ENCODE data around the gene TMEM163. TPM values are rescaled to one million over a fixed set of nuclear protein-coding genes. Genes with fewer than 3 reads are reported as not detected.

TMEM163 gene
- total RNA-seq, 1 donor from 2014 or later, result 0.18 TPM

DNA sequence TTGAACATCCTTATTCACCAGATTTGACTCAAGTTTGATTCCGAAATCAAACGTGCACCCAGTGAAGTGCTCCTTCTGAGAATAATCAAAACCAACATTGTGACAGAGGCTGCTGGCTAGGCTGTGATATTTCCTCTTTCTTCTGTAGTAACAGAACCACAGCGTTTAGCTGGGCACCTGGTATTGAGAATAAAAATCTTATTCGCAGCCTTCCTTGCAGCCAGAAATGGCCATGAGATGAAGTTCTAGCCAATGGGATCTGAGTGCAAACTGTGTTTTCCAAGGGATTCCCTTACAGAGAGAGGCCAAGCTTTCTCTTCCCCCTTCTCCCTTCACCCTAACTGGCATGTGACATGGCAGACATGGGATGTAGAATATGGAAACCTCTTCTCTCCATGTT lies 51.7 kb downstream of the TMEM163 start:
- Histone ChIP-seq H3K4me3 (ENCODE audit: insufficient read depth, low read depth, low read length) (no peak overlapping the region), H4K20me1 (ENCODE audit: insufficient read depth, low read length) (no peaks in the 10 kb centered on the region), H3K36me3 (ENCODE audit: insufficient read depth, low read length) (no peaks in the 10 kb centered on the region), H2AFZ (ENCODE audit: low read depth, low read length) (no peak overlapping the region), H3K4me2 (ENCODE audit: low read length) (no peak overlapping the region), H3K9ac (ENCODE audit: low read length) (no peak overlapping the region), H3K9me3 (ENCODE audit: insufficient read depth, low read depth, low read length) (no peaks in the 10 kb centered on the region), H3K4me1 (ENCODE audit: insufficient read depth, low read length) (peaks cover 20% of the 10 kb centered on the region), H3K79me2 (ENCODE audit: insufficient read depth, low read length) (no peaks in the 10 kb centered on the region), H3K27me3 (ENCODE audit: insufficient read depth, low read length) (no peaks in the 10 kb centered on the region), H3K27ac (ENCODE audit: low read depth, low read length) (no peak overlapping the region)
- no peaks in the 10 kb centered on the region for H3K36me3 Mint-ChIP-seq (ENCODE audit: low read depth, unreplicated experiment)
- no peak for TF ChIP-seq EZH2 (IDR thresholded peaks at IDR 0.05; ENCODE audit: insufficient read depth, low read length)
- TF ChIP-seq, protein P1, sequence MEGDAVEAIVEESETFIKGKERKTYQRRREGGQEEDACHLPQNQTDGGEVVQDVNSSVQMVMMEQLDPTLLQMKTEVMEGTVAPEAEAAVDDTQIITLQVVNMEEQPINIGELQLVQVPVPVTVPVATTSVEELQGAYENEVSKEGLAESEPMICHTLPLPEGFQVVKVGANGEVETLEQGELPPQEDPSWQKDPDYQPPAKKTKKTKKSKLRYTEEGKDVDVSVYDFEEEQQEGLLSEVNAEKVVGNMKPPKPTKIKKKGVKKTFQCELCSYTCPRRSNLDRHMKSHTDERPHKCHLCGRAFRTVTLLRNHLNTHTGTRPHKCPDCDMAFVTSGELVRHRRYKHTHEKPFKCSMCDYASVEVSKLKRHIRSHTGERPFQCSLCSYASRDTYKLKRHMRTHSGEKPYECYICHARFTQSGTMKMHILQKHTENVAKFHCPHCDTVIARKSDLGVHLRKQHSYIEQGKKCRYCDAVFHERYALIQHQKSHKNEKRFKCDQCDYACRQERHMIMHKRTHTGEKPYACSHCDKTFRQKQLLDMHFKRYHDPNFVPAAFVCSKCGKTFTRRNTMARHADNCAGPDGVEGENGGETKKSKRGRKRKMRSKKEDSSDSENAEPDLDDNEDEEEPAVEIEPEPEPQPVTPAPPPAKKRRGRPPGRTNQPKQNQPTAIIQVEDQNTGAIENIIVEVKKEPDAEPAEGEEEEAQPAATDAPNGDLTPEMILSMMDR (IDR thresholded peaks at IDR 0.05; ENCODE audit: insufficient read depth, low read depth, low read length), result no peak
- FAIRE-seq (no peak), DNase-seq (ENCODE audit: low read depth) (no peak)
- peaks cover 12% of the 10 kb centered on the region for H3K9me3 Mint-ChIP-seq (ENCODE audit: unreplicated experiment)
- H3K4me1 Mint-ChIP-seq (ENCODE audit: low read depth, unreplicated experiment), result peaks cover 4% of the 10 kb centered on the region
- no peak overlapping the region for H3K27ac Mint-ChIP-seq (ENCODE audit: unreplicated experiment)
- no peak overlapping the region for H3K4me3 Mint-ChIP-seq (ENCODE audit: unreplicated experiment)
- peaks cover 30% of the 10 kb centered on the region for H3K27me3 Mint-ChIP-seq (ENCODE audit: low read depth, unreplicated experiment)

DNA sequence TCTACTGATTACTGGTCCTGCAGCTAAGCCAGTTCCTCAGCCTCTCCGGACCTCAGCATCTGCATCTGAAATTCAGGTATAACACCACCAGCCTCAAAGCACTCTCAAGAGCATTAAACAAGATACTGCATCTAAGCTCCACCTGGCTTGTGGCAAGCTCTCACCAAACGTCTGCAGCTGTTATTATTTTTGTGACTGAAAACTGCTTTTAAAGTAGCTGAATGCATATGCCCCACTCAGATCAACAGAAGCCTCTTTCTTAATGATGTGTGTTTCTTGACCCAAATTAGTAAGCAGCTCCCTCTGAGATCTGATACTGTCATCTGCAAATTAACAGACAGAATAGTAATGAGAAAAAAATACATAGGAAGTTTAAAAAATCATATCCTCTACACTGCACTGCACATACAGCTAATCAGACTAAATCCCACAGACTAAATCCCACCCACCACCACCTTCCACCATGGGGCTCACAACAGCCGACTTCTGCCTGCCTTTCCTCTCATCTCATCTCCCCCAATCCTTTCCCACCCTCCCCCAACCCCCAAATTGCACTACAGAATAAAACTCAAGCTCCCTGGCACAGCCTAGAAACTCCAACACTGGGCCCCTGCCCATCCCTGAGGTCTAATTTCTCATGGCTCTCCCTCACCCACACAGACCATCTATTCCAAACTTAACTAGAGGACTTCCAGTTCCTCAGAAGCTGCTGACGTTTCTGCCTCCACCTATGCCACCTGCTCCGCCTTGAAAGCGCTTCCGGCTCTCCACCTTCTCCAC lies 52.9 kb downstream of the TMEM163 start:
- Histone ChIP-seq H3K79me2 (ENCODE audit: insufficient read depth, low read length) (no peaks in the 10 kb centered on the region), H3K9me3 (ENCODE audit: insufficient read depth, low read depth, low read length) (no peaks in the 10 kb centered on the region), H3K4me3 (ENCODE audit: insufficient read depth, low read depth, low read length) (no peak overlapping the region), H3K4me2 (ENCODE audit: low read length) (no peak overlapping the region), H3K4me1 (ENCODE audit: insufficient read depth, low read length) (peaks cover 20% of the 10 kb centered on the region), H3K27ac (ENCODE audit: low read depth, low read length) (no peak overlapping the region), H2AFZ (ENCODE audit: low read depth, low read length) (no peak overlapping the region), H3K27me3 (ENCODE audit: insufficient read depth, low read length) (no peaks in the 10 kb centered on the region), H3K9ac (ENCODE audit: low read length) (no peak overlapping the region), H4K20me1 (ENCODE audit: insufficient read depth, low read length) (no peaks in the 10 kb centered on the region), H3K36me3 (ENCODE audit: insufficient read depth, low read length) (no peaks in the 10 kb centered on the region)
- Mint-ChIP-seq H3K9me3 (ENCODE audit: unreplicated experiment) (peaks cover 12% of the 10 kb centered on the region), H3K27ac (ENCODE audit: unreplicated experiment) (no peak overlapping the region), H3K36me3 (ENCODE audit: low read depth, unreplicated experiment) (no peaks in the 10 kb centered on the region), H3K27me3 (ENCODE audit: low read depth, unreplicated experiment) (peaks cover 31% of the 10 kb centered on the region), H3K4me1 (ENCODE audit: low read depth, unreplicated experiment) (no peaks in the 10 kb centered on the region), H3K4me3 (ENCODE audit: unreplicated experiment) (no peak overlapping the region)
- FAIRE-seq (no peak), DNase-seq (ENCODE audit: low read depth) (no peak)
- TF ChIP-seq, protein P1 (IDR thresholded peaks at IDR 0.05; ENCODE audit: insufficient read depth, low read depth, low read length), result no peak
- TF ChIP-seq EZH2 (IDR thresholded peaks at IDR 0.05; ENCODE audit: insufficient read depth, low read length), result no peak

Measured in astrocyte (in vitro differentiated cells and primary cell).